GM19452 (cell line): ENCODE data around the gene ADAMTS17.

ENCODE experiments used
- ATAC-seq: cut with Tn5 transposase; IDR thresholded peaks from one replicate; pipeline ENCODE4 v1.9.1; 2021; ENCODE audit not compliant: unreplicated experiment

The ADAMTS17 gene

GRCh38 chr15:99962006-99962561 lies 379.7 kb downstream of the ADAMTS17 start:
- ATAC-seq = no peak

- ATAC-seq = no peak
Measured at GRCh38 chr15:99961011-99961441, 380.7 kb downstream of the ADAMTS17 start.

DNA sequence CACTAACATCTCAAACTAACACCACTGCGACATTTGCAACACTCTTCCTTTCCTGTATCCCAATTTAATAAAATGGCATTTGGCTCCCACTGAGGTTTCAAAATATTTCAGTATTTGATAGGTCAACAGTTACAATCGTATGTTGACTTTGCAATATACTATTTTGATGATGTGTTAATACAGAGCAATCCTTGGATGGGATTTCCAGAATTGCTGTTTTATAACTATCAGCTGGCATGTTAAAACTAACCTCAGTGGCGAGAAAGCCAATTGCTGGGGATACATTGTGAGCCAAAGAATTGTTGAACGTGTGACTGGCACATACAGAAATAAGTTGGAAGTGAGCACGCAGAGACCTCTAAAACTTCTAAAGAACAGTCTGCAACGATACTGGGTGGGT lies 382.4 kb downstream of the ADAMTS17 start:
- ATAC-seq = no peak

DNA sequence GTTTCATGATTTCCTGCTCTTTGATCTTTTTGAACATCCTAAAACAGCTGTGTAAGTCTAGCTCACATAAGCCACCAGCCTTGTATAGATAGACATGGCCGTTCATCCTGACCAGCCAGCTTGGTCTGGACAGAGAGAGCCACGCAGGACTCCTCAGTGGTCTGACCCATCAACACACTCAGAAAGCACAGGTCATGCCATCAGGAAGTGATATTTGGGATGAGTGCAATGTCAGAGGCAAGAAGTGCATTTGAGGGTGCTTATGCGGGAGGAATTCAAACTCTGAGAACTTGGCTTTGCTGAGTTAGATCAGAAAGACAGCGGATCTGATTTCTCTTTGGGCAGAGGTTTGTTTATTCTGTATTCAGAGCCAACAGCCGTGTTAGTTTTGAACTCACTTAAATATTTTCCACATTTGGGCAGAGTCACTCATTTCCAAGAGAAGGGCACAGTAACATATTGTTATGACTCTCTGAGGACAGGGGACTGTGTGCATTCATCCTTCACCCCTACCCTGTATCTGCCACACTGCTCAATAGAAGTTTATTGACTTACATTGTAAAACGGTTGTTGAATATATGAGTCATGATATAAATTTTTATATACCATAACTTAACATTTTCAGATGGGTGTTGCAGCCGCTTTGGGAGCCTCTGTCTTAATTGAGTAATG lies 383.2 kb downstream of the ADAMTS17 start:
- ATAC-seq = no peak

- ATAC-seq = no peak
Measured at GRCh38 chr15:99957642-99958013, 384.1 kb downstream of the ADAMTS17 start.

GRCh38 chr15:99956820-99957641 lies 384.7 kb downstream of the ADAMTS17 start:
- ATAC-seq = no peak

DNA sequence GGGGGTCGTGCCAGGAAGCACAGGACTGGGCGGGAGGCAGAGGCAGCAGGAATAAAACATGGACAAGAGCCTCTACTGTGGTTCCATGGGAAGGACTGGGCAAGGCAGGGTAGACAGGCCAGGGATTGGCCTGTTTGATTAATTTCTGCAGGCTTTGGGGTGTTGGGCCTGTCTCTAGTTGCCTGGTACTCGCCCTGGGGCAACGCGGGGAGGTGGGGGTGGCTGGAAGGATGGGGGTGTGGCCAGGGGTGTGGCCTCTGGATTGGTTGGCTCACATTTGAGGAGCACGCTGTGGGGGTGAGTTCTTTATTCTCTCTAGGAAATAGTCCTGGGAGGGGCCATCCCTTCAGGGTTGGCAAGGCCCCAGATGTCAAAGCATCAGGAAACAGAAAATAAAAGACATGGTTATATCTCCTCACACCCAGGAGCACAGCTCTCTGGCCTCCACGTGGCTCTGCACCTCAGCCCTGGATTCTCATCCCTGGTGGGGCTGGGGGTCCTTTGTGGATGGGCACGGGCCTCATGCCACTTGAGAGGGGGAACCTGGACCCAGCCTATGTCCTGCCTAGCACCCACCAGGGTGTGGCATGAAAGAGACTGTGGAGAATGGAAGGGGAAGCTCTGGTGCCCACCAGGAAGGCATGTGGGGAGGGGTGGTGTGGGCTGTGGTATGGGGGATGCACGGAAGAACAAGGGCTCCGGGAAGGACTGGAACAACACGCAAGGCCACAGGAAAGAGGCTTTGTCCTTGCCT lies 385.6 kb downstream of the ADAMTS17 start:
- ATAC-seq = no peak

GRCh38 chr15:99955532-99955931 lies 386.2 kb downstream of the ADAMTS17 start:
- ATAC-seq = no peak

GRCh38 chr15:99955181-99955525 lies 386.6 kb downstream of the ADAMTS17 start:
- ATAC-seq = no peak

DNA sequence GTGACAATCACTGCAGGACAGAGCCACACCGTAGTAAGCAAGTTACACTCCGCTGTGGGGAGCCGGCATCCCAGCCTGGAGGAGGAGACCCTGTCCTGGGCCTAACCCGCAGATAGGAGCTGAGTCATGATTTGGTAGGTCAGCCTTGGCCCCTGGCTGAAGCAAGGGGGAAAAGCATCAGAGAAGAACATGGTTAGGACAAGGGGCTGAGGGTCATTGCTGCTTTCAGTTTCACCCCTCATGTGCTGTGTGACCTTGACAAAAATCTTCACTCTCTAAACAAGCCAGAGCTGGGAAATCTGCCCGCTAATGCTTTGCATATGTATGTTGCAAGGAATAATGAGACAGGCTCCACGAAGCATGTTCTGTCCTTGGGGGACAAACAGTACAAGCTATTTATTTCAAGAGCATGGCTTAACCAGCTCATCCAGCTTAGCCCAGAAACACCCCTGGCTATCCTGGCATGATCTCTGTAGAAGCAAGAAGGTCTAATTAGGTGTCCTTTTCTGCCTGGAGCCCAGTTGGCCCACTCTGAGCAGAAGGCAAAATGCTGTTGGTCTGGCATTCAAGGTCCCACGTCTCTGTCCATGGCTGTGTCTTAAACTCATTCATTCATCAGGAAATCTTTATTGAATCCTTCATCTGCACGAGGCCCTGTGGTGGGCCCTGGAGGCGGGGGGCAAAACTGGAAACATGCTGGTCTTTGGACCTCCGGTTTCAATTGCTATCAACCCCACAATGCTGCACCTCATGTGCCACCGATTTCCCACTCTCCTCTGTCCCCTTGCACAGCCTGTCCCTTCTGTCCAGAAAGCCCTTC lies 387.2 kb downstream of the ADAMTS17 start:
- ATAC-seq = no peak

- ATAC-seq = no peak
Measured at GRCh38 chr15:99953886-99954285, 387.9 kb downstream of the ADAMTS17 start.

- no peak for ATAC-seq
Measured at GRCh38 chr15:99951511-99951910, 390.3 kb downstream of the ADAMTS17 start.

- no peak for ATAC-seq
Measured at GRCh38 chr15:99944131-99944530, 397.6 kb downstream of the ADAMTS17 start.

DNA sequence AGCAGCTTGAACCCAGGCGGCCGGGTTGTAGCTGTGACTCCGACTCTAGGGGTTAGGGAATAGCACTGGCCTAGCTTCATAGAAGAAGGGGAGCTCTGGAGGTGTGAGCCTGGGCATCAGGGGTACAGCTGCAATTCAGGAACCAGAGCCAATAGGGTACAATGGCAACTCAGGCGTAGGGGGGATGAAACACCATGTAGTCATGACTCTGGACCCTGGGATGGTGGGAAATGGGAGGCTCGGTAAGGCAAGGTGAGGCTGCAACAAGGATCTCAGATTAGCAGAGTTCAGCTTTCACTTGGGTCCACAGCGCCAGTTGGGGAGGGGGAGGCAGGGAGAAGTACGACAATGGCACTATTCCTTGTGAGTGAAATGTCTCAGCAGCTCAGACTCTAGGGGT lies 398.3 kb downstream of the ADAMTS17 start:
- no peak for ATAC-seq

GRCh38 chr15:99932676-99933402 lies 408.9 kb downstream of the ADAMTS17 start:
- ATAC-seq = no peak

DNA sequence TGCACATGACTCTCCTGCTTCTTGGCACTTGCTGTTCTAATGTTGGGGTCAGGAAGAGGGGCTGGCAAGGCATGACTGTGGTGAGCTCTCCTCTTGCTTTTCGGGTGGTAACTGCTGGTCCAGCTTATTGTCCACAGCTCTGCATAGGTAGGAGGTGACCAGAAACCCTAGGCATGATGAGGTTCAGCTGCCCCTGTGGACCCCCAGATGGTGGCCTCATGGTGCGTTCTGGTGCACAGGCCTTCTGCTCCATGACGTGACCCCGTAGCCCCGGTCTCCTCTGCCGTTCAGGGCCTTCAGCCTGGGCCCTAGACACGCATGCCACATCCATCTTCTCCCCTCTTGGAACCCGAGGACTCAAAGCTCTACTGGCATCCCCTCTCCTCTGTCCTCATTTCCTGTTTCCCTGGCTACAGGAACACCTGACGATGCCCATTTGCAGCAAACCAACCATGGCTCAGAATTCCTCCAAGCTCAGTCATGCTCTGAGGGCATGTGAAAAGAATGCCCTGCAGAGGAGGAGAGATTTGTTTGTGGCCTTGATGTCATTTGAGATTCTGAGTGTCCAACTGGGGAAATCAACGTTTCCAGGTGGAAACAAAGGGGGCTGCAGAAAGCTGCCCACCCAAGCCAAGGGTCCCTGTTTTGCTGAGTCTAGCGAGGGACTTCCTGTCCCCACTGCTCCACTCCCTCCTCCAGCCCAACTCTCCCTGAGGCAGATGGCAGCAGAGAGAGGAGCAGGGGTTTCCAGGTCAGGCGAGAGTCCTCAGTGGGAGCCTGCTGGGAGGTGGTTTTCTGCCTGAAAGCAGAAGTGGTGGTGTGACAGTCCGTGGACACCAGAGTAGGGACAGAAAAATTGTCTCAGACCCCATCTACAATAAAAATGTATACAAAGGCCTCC lies 409.8 kb downstream of the ADAMTS17 start:
- ATAC-seq = no peak

- no peak for ATAC-seq
Measured at GRCh38 chr15:99930696-99931095, 411.1 kb downstream of the ADAMTS17 start.

DNA sequence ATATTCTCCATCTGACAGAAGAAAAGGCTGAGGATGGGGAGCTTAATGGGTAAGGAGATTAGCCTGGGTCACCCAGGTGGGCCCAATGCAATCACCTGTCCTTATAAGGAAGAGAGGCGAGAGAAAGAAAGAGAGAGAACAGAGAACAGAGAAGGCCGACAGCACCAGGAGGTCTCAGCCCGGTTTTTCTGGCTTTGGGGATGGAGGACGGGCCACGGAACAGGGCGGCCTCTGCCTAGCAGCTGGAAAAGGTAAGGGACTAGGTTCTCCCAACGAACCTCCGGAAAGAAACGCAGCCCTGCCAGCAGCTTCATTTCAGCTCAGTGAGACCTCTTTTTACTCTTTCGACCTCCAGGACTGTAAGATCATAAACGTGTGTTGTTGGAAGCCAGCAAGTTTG lies 412.5 kb downstream of the ADAMTS17 start:
- no peak for ATAC-seq

- peak; percentile 94 for ATAC-seq
Measured at GRCh38 chr15:99928429-99928981, 413.3 kb downstream of the ADAMTS17 start.
